Calu3 (cell line): ENCODE results near the gene LYSMD4. TPM values are rescaled to one million over a fixed set of nuclear protein-coding genes. Genes with fewer than 3 reads are reported as not detected.
"Not testable (repeated sequence)": the region's sequence is repeated elsewhere in the genome, so short reads cannot be mapped to it uniquely, and the experiment has no call there.

Experiments
- BruUV-seq: library from RNA; stranded (reverse); fragments of 400-500 nt; replicated peaks from 2 replicates; lab custom pipeline; 2021; lab: Mats Ljungman, UMichigan
- CTCF ChIA-PET: fragments of 300-600 bp; sonication (Branson Sonifier 250); formaldehyde crosslinking; loops from one replicate; lab custom pipeline; 2022; ENCODE audit warnings: antibody characterized with exemption; lab: Charles Lee
- DNase-seq: peaks from one replicate; pipeline ENCODE4 v3.0.0; 2022
- H3K27ac Mint-ChIP-seq: one replicate; pipeline ENCODE4 v1.8.0; 2022; ENCODE audit warnings: mixed read lengths; ENCODE audit not compliant: unreplicated experiment
- H3K27me3 Mint-ChIP-seq: one replicate; pipeline ENCODE4 v1.8.0; 2022; ENCODE audit warnings: mixed read lengths; ENCODE audit not compliant: unreplicated experiment
- H3K36me3 Mint-ChIP-seq: one replicate; pipeline ENCODE4 v1.8.0; 2022; ENCODE audit warnings: mild to moderate bottlenecking, moderate library complexity, mixed read lengths; ENCODE audit not compliant: insufficient read depth, unreplicated experiment
- H3K4me1 Mint-ChIP-seq: one replicate; pipeline ENCODE4 v1.8.0; 2022; ENCODE audit warnings: mild to moderate bottlenecking, low read depth, mixed read lengths; ENCODE audit not compliant: unreplicated experiment
- H3K4me3 Mint-ChIP-seq: one replicate; pipeline ENCODE4 v1.8.0; 2022; ENCODE audit warnings: mild to moderate bottlenecking, low read depth, moderate library complexity, mixed read lengths; ENCODE audit not compliant: unreplicated experiment
- H3K9me3 Mint-ChIP-seq: one replicate; pipeline ENCODE4 v1.8.0; 2022; ENCODE audit warnings: low read depth, mixed read lengths; ENCODE audit not compliant: unreplicated experiment
- CTCF ChIP-seq: fragments of 200-600 bp; IDR thresholded peaks from one replicate; pipeline ENCODE4 v1.8.0; 2022; ENCODE audit warnings: antibody characterized with exemption; ENCODE audit not compliant: unreplicated experiment
- intact Hi-C: fragments of 100-400 bp; cut with micrococcal nuclease; formaldehyde crosslinking; loops from one replicate; pipeline ENCODE4 v1.10.0; 2022; ENCODE audit not compliant: unreplicated experiment
- total RNA-seq: library from RNA; stranded (reverse); gene quantifications from 2 replicates; pipeline ENCODE4 v1.2.3, GENCODE V29; 2022

LYSMD4 gene
- total RNA-seq, 1 experiment from 2014 or later, result 6.6 TPM

DNA sequence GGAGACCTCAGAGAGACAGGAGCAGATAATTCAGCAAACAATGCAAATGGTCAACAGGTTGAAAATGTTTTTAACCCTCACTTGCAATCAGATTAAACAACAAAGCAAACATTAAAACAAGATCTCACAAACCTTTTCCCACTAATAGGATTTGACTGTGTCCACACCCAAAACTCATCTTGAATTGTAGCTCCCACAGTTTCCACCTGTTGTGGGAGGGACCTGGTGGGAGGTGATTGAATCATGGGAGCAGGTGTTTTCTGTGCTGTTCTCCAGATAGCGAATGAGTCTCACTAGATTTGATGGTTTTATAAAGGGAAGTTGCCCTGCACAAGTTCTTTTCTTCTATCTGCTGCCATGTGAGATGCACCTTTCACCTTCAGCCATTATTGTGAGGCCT lies 1.3 kb upstream of the LYSMD4 start:
- intact Hi-C loops, result no loop called here
- CTCF ChIA-PET, result no interaction called here
- Mint-ChIP-seq H3K27ac (no peak overlapping the region), H3K27me3 (no peaks in the 10 kb centered on the region), H3K4me1 (peaks cover 7% of the 10 kb centered on the region), H3K36me3 (peaks cover 15% of the 10 kb centered on the region), H3K4me3 (no peak overlapping the region), H3K9me3 (no peaks in the 10 kb centered on the region)
- no peak for DNase-seq
- TF ChIP-seq CTCF, result no peak
- BruUV-seq, result no TSS peak

GRCh38 chr15:99734040-99734291 lies 729 bp upstream of the LYSMD4 start:
- H3K4me1 Mint-ChIP-seq, H3K27me3 Mint-ChIP-seq, H3K27ac Mint-ChIP-seq, H3K9me3 Mint-ChIP-seq, DNase-seq, BruUV-seq, intact Hi-C loops: not testable (repeated sequence)
- CTCF ChIA-PET, result interaction anchor here (0.7 kb wide), 1 partner anchor 461 kb away, joined by 3 read pairs; no protein-coding TSS in a partner anchor
- peak overlapping the region; percentile 73 for H3K4me3 Mint-ChIP-seq
- H3K36me3 Mint-ChIP-seq, result peaks cover 15% of the 10 kb centered on the region

DNA sequence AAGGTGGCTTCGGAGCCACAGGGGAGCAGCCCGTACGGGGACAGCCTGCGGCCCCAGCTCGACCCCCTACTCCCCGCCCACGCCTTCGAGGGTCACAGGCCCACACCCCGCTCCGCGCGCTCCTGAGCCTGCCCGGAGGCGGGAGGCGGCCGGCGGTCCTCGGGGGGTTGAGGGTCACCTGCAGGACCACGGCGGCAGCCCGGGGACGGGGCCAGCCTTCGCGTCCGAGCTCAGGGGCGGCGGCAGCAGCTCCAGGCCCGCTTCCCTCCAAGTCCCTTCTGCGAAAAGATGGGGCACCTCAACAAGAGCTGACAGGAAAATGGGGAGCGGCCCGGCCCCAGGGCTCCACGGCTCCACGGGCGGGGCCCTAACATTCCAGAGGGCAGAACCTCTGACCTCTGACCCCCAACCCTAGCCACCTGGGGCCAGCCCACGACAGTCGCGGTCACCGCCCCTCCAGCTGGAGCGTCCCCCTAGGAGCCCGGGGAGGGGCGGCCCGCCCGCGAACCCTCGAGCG lies 428 bp downstream of the LYSMD4 start:
- DNase-seq, result peak; percentile 15
- BruUV-seq, result no TSS peak

GRCh38 chr15:99732124-99732750 lies 1.0 kb downstream of the LYSMD4 start:
- no peaks in the 10 kb centered on the region for H3K9me3 Mint-ChIP-seq
- H3K27me3 Mint-ChIP-seq, result no peaks in the 10 kb centered on the region
- H3K4me3 Mint-ChIP-seq, result peak overlapping the region; percentile 73
- BruUV-seq, result no TSS peak
- H3K27ac Mint-ChIP-seq, result no peak overlapping the region
- peaks cover 7% of the 10 kb centered on the region for H3K4me1 Mint-ChIP-seq
- CTCF ChIA-PET, result interaction anchor here (1.5 to 1.7 kb wide), 2 partner anchors 24 to 28 kb away, joined by 7 to 17 read pairs; no protein-coding TSS in a partner anchor
- DNase-seq, result no peak
- peaks cover 15% of the 10 kb centered on the region for H3K36me3 Mint-ChIP-seq
- TF ChIP-seq CTCF, result no peak
- intact Hi-C loops, result no loop called here

More for the DNA sequence above, 428 bp downstream of the LYSMD4 start:
- no peaks in the 10 kb centered on the region for H3K27me3 Mint-ChIP-seq
- TF ChIP-seq CTCF, result no peak
- H3K4me1 Mint-ChIP-seq, result peaks cover 7% of the 10 kb centered on the region
- intact Hi-C loops, result loop anchor here (1.0 kb wide), 1 partner anchor 25 kb away; no protein-coding TSS in a partner anchor
- CTCF ChIA-PET, result interaction anchor here (0.6 to 1.7 kb wide), 15 partner anchors 19 to 797 kb away, joined by 3 to 17 read pairs (median 5); partner anchors contain the start of gene LRRC28
- H3K4me3 Mint-ChIP-seq, result peak overlapping the region; percentile 73
- H3K9me3 Mint-ChIP-seq, result no peaks in the 10 kb centered on the region
- no peak overlapping the region for H3K27ac Mint-ChIP-seq
- peaks cover 15% of the 10 kb centered on the region for H3K36me3 Mint-ChIP-seq
